ENCODE measurements around the gene PLK1. TPM values are rescaled to one million over a fixed set of nuclear protein-coding genes. Genes with fewer than 3 reads are reported as not detected.
A peak's percentile ranks its signal among the peaks of the same experiment; 100 is the strongest.

PLK1 gene
- total and polyA plus RNA-seq, 2 of the 13 experiments (the other 11 are each of a cell fraction or from before 2014, with no cell fraction given) = 71.5 to 76.3 TPM

GRCh38 chr16:23678430-23679273, at the start of gene PLK1 (continued):
- TF ChIP-seq ARID3A (IDR thresholded peaks at IDR 0.05; ENCODE audit: low read depth, low read length) (0 out of 2 replicates have a peak, but pooled peaks have one; percentile 11), MAZ (IDR thresholded peaks at IDR 0.05; ENCODE audit: borderline replicate concordance, low read depth, low read length) (no peak), MAZ (CRISPR knock-in tag; IDR thresholded peaks at IDR 0.05; ENCODE audit: low read depth) (peak; percentile 62), SNAI1 (CRISPR knock-in tag; IDR thresholded peaks at IDR 0.05; ENCODE audit: borderline replicate concordance) (peak; percentile 59; the same call in 1 of the 2 replicates), PITX1 (CRISPR knock-in tag; IDR thresholded peaks at IDR 0.05) (peak; percentile 66; the same call in 1 of the 2 replicates), KMT2B (CRISPR knock-in tag; IDR thresholded peaks at IDR 0.05) (peak; percentile 93), HNF1B (CRISPR knock-in tag; IDR thresholded peaks at IDR 0.05) (peak; percentile 65), TBP (CRISPR knock-in tag; IDR thresholded peaks at IDR 0.05) (no peak; the same call in 1 of the 2 replicates), ZBTB49 (CRISPR knock-in tag; IDR thresholded peaks at IDR 0.05; ENCODE audit: borderline replicate concordance) (no peak), ZNF552 (CRISPR knock-in tag; IDR thresholded peaks at IDR 0.05; ENCODE audit: borderline replicate concordance) (no peak), CHD2 (IDR thresholded peaks at IDR 0.05; ENCODE audit: low read depth, low read length) (peak; percentile 71; the same call in 1 of the 2 replicates), KLF13 (CRISPR knock-in tag; IDR thresholded peaks at IDR 0.05) (no peak), RELA (CRISPR knock-in tag; IDR thresholded peaks at IDR 0.05) (no peak), ZC3H13 (CRISPR knock-in tag; IDR thresholded peaks at IDR 0.05) (peak; percentile 100), ZNF317 (CRISPR knock-in tag; IDR thresholded peaks at IDR 0.05) (0 out of 2 replicates have a peak, but pooled peaks have one; percentile 80), SRF (IDR thresholded peaks at IDR 0.05; ENCODE audit: low read depth, low read length) (no peak), ZNF629 (CRISPR knock-in tag; conservative IDR thresholded peaks at IDR 0.05) (no peak), U2AF2 (IDR thresholded peaks at IDR 0.05; ENCODE audit: low read depth, low read length) (0 out of 2 replicates have a peak, but pooled peaks have one; percentile 21), TBX3 (IDR thresholded peaks at IDR 0.05; ENCODE audit: borderline replicate concordance) (no peak), NKX3-1 (CRISPR knock-in tag; IDR thresholded peaks at IDR 0.05) (no peak; the same call in 1 of the 2 replicates), RNF219 (CRISPR knock-in tag; IDR thresholded peaks at IDR 0.05) (no peak), GPN1 (CRISPR knock-in tag; IDR thresholded peaks at IDR 0.05; ENCODE audit: borderline replicate concordance) (no peak)

Data from HepG2 (cell line).